HEK293T (cell line): ENCODE data around the gene BCAR3.

ENCODE experiments used
- ARNT ChIP-seq: fragments of 450-650 bp; IDR thresholded peaks from 2 replicates; pipeline ENCODE4 v1.6.1; 2017; ENCODE audit warnings: mild to moderate bottlenecking
- BHLHE40 ChIP-seq: fragments of 450-650 bp; IDR thresholded peaks from 2 replicates; pipeline ENCODE4 v1.6.1; 2016; ENCODE audit warnings: mild to moderate bottlenecking, moderate library complexity, borderline replicate concordance
- CTBP1 ChIP-seq: fragments of 450-650 bp; IDR thresholded peaks from 2 replicates; pipeline ENCODE4 v1.6.1; 2016; ENCODE audit warnings: borderline replicate concordance
- ELF4 ChIP-seq: fragments of 450-650 bp; IDR thresholded peaks from 2 replicates; pipeline ENCODE4 v1.6.1; 2017; ENCODE audit warnings: antibody characterized with exemption
- FOXK2 ChIP-seq: fragments of 450-650 bp; IDR thresholded peaks from 2 replicates; pipeline ENCODE4 v1.6.1; 2016; ENCODE audit warnings: mild to moderate bottlenecking
- FOXM1 ChIP-seq: fragments of 450-650 bp; IDR thresholded peaks from 2 replicates; pipeline ENCODE4 v1.6.1; 2017; ENCODE audit warnings: mild to moderate bottlenecking, borderline replicate concordance
- HDGF ChIP-seq: fragments of 450-650 bp; IDR thresholded peaks from 2 replicates; pipeline ENCODE4 v1.6.1; 2017; ENCODE audit warnings: antibody characterized with exemption, borderline replicate concordance
- NFRKB ChIP-seq: fragments of 450-650 bp; IDR thresholded peaks from 2 replicates; pipeline ENCODE4 v1.6.1; 2016; ENCODE audit warnings: mild to moderate bottlenecking, moderate library complexity
- SP1 ChIP-seq: fragments of 450-650 bp; IDR thresholded peaks from 2 replicates; pipeline ENCODE4 v1.6.1; 2017
- TARDBP ChIP-seq: fragments of 450-650 bp; IDR thresholded peaks from 2 replicates; pipeline ENCODE4 v1.6.1; 2016
- ZNF384 ChIP-seq: fragments of 450-650 bp; IDR thresholded peaks from 2 replicates; pipeline ENCODE4 v1.6.1; 2016

DNA sequence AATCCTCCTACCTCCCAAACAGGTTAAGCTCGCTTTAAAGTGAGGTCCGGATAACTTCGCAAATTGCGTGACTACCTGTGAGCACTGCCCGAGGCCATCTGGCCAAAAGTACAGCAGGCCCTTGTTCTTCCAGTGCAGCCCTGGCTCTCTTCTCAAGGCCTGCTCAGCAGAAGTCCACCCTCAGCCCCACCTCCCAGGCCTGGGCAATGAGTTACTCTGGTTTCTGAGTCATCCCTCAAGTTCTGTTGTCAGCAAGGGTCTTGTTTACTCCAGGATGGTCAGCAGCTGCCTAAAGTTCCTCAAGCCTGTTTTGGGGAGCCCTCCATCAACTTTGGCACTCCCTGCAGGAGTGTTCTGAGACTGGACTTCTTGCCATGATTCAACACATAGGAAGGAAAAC is 101.7 kb downstream of the BCAR3 start:
- no peak for TF ChIP-seq CTBP1
- TF ChIP-seq FOXK2 = no peak
- TF ChIP-seq TARDBP = no peak
- TF ChIP-seq NFRKB = no peak
- no peak for TF ChIP-seq FOXM1
- TF ChIP-seq ZNF384 = no peak
- TF ChIP-seq BHLHE40 = no peak
- no peak for TF ChIP-seq ARNT
- TF ChIP-seq SP1 = no peak
- no peak for TF ChIP-seq HDGF
- no peak for TF ChIP-seq ELF4
